ENCODE results near the gene RANBP3. TPM values are rescaled to one million over a fixed set of nuclear protein-coding genes. Genes with fewer than 3 reads are reported as not detected.

RANBP3 gene
- polyA plus RNA-seq, 1 of the 3 experiments (the other 2 are of a cell fraction), result 84.0 TPM

DNA sequence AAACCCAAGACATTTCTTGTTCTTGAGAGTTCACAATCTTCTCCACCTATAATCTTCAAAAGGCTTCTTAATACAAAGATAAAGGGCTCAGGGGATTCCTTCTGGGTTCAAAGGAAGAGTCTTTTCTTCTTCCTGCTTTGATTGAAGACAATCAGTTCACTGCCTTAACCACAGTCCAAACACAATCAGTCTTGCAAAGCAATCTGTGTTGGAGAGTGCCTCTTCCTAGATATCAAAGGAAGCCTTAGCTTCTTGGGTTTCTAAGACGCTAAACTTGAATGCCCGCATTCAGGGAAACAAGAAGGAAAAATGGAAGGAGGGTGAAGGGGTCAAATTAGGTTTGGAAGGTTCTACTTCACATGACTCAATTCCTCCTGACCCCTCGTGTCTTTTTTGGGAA is 27.2 kb downstream of the RANBP3 start:
- Histone ChIP-seq H3K9me3 (no peaks in the 10 kb centered on the region), H3K27ac (ENCODE audit: low read depth in 2 of 2, low read length in 1 of 2) (no peak overlapping the region; a peak in 1 of 4 replicates), H3K27me3 (ENCODE audit: insufficient read depth) (no peaks in the 10 kb centered on the region), H3K36me3 (replicated peaks in 1 of 2; ENCODE audit: control insufficient read depth in 1 of 2, insufficient read depth in 2 of 2, low read length in 1 of 2) (peaks cover 6 to 13% of the 10 kb centered on the region in 2 experiments), H3K4me1 (ENCODE audit: control insufficient read depth in 1 of 2, insufficient read depth in 2 of 2, low read depth in 1 of 2, low read length in 1 of 2) (peaks cover 31 to 62% of the 10 kb centered on the region in 2 experiments), H3K79me2 (ENCODE audit: insufficient read depth) (peaks cover 94% of the 10 kb centered on the region), H3K4me3 (ENCODE audit: low read depth in 2 of 2, low read length in 1 of 2) (no peak overlapping the region), H3K9ac (no peak overlapping the region), H3K9me2 (no peaks in the 10 kb centered on the region), H2AFZ (ENCODE audit: low read depth) (no peak overlapping the region), H4K20me1 (ENCODE audit: insufficient read depth) (peaks cover 94% of the 10 kb centered on the region), H3K4me2 (no peak overlapping the region), H3F3A (replicated peaks; ENCODE audit: insufficient read depth) (no peaks in the 10 kb centered on the region)
- POLR2A ChIA-PET, result interaction anchor here (0.6 kb wide), 1 partner anchor 18 kb away, joined by 3 read pairs; no protein-coding TSS in a partner anchor
- no peak for DNase-seq
- CTCF ChIA-PET, result interaction anchor here (1.1 to 3.5 kb wide), 7 partner anchors 10 to 72 kb away, joined by 3 to 29 read pairs (median 8); no protein-coding TSS in a partner anchor
- TF ChIP-seq SIN3A (IDR thresholded peaks at IDR 0.05; ENCODE audit: borderline replicate concordance, low read depth, low read length) (no peak), POLR2AphosphoS5 (IDR thresholded peaks at IDR 0.05; ENCODE audit: low read depth, low read length) (no peak), RCOR1 (IDR thresholded peaks at IDR 0.05; ENCODE audit: low read length) (no peak), FOXM1 (IDR thresholded peaks at IDR 0.05; ENCODE audit: low read depth) (no peak), FOSL2 (IDR thresholded peaks at IDR 0.05; ENCODE audit: borderline replicate concordance, low read depth) (no peak), NRF1 (IDR thresholded peaks at IDR 0.05; ENCODE audit: low read depth, low read length) (no peak), EP300 (IDR thresholded peaks at IDR 0.05; ENCODE audit: borderline replicate concordance in 1 of 2, low read depth in 1 of 2, low read length in 1 of 2) (no peak), TEAD4 (IDR thresholded peaks at IDR 0.05; ENCODE audit: borderline replicate concordance, insufficient read depth) (no peak)
- WGBS (ENCODE audit: low lambda C conversion rate), result 92% methylated on average over 3 of the region's 3 CpGs

DNA sequence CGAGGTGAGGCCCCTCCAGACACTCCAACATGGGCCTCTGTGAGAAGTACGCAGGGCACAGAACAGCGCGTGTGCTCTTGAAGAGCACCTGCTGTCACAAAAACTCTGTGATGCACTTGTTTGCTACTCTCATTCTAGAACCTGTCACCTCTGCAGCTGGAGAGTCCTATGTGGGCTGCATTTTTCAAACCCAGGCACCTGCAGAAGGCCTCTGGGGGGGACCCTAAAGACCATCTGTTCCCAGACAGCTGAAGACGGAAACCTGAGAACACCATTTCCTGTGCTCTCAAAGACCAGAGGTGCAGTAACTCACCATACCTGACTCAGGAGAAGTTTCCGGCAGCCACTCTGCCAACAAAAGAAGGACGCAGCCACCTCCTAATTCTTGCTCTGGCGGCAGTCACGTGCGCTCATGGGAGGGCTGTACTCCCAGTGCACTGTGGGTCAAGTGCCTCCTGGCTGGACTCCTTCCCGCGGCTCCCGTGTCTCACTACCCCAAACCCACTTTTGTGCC is 28.1 kb downstream of the RANBP3 start:
- Histone ChIP-seq H3K9me3 (no peaks in the 10 kb centered on the region), H3K4me1 (ENCODE audit: control insufficient read depth in 1 of 2, insufficient read depth in 2 of 2, low read depth in 1 of 2, low read length in 1 of 2) (peaks cover 30 to 55% of the 10 kb centered on the region in 2 experiments), H3K9me2 (no peaks in the 10 kb centered on the region), H3K27me3 (ENCODE audit: insufficient read depth) (no peaks in the 10 kb centered on the region), H3K4me2 (no peak overlapping the region), H3K27ac (ENCODE audit: low read depth in 2 of 2, low read length in 1 of 2) (no peak overlapping the region; a peak in 1 of 4 replicates), H3K9ac (no peak overlapping the region), H3K79me2 (ENCODE audit: insufficient read depth) (peaks cover 94% of the 10 kb centered on the region), H2AFZ (ENCODE audit: low read depth) (no peak overlapping the region), H3K4me3 (ENCODE audit: low read depth in 2 of 2, low read length in 1 of 2) (no peak overlapping the region), H4K20me1 (ENCODE audit: insufficient read depth) (peaks cover 93% of the 10 kb centered on the region), H3F3A (replicated peaks; ENCODE audit: insufficient read depth) (no peaks in the 10 kb centered on the region), H3K36me3 (replicated peaks in 1 of 2; ENCODE audit: control insufficient read depth in 1 of 2, insufficient read depth in 2 of 2, low read length in 1 of 2) (peaks cover 8 to 20% of the 10 kb centered on the region in 2 experiments)
- DNase-seq, result no peak
- POLR2A ChIA-PET, result no interaction called here
- TF ChIP-seq JUND (IDR thresholded peaks at IDR 0.05) (no peak), EZH2phosphoT487 (IDR thresholded peaks at IDR 0.05; ENCODE audit: borderline replicate concordance, low read depth) (no peak), SIN3A (IDR thresholded peaks at IDR 0.05; ENCODE audit: borderline replicate concordance, low read depth, low read length) (no peak), GABPA (IDR thresholded peaks at IDR 0.05; ENCODE audit: low read depth) (no peak), SMC3 (IDR thresholded peaks at IDR 0.05; ENCODE audit: low read depth, low read length) (no peak), FOSL2 (IDR thresholded peaks at IDR 0.05; ENCODE audit: borderline replicate concordance, low read depth) (no peak), NRF1 (IDR thresholded peaks at IDR 0.05; ENCODE audit: low read depth, low read length) (no peak)
- TF ChIP-seq, protein P1, sequence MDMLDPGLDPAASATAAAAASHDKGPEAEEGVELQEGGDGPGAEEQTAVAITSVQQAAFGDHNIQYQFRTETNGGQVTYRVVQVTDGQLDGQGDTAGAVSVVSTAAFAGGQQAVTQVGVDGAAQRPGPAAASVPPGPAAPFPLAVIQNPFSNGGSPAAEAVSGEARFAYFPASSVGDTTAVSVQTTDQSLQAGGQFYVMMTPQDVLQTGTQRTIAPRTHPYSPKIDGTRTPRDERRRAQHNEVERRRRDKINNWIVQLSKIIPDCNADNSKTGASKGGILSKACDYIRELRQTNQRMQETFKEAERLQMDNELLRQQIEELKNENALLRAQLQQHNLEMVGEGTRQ (IDR thresholded peaks at IDR 0.05; ENCODE audit: borderline replicate concordance, low read depth, low read length), result no peak
- TF ChIP-seq, protein P2, sequence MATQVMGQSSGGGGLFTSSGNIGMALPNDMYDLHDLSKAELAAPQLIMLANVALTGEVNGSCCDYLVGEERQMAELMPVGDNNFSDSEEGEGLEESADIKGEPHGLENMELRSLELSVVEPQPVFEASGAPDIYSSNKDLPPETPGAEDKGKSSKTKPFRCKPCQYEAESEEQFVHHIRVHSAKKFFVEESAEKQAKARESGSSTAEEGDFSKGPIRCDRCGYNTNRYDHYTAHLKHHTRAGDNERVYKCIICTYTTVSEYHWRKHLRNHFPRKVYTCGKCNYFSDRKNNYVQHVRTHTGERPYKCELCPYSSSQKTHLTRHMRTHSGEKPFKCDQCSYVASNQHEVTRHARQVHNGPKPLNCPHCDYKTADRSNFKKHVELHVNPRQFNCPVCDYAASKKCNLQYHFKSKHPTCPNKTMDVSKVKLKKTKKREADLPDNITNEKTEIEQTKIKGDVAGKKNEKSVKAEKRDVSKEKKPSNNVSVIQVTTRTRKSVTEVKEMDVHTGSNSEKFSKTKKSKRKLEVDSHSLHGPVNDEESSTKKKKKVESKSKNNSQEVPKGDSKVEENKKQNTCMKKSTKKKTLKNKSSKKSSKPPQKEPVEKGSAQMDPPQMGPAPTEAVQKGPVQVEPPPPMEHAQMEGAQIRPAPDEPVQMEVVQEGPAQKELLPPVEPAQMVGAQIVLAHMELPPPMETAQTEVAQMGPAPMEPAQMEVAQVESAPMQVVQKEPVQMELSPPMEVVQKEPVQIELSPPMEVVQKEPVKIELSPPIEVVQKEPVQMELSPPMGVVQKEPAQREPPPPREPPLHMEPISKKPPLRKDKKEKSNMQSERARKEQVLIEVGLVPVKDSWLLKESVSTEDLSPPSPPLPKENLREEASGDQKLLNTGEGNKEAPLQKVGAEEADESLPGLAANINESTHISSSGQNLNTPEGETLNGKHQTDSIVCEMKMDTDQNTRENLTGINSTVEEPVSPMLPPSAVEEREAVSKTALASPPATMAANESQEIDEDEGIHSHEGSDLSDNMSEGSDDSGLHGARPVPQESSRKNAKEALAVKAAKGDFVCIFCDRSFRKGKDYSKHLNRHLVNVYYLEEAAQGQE (IDR thresholded peaks at IDR 0.05; ENCODE audit: low read depth, low read length), result no peak
- 96% methylated on average over 13 of the region's 13 CpGs for WGBS (ENCODE audit: low lambda C conversion rate)
- CTCF ChIA-PET, result interaction anchor here (1.7 to 3.5 kb wide), 3 partner anchors 18 to 25 kb away, joined by 4 to 29 read pairs (median 10); no protein-coding TSS in a partner anchor
